GM12878 (cell line): Measurements from ENCODE around the gene CTSW. TPM values are rescaled to one million over a fixed set of nuclear protein-coding genes. Genes with fewer than 3 reads are reported as not detected.

Experiments used
- ASH2L ChIP-seq: fragments of 300-600, 200-600 bp; sonication (generic); IDR thresholded peaks from 2 replicates; pipeline ENCODE4 v1.6.1; 2017; ENCODE audit warnings: low read depth, mild to moderate bottlenecking, borderline replicate concordance
- BHLHE40 ChIP-seq, 2 experiments: fragments of 450-650 bp in 1 of 2; IDR thresholded peaks; 2 replicates each; pipeline ENCODE4 v1.6.1; 2011 to 2017; ENCODE audit warnings: low read depth in 2 of 2, borderline replicate concordance in 1 of 2, improper control_type of control experiment in 1 of 2, low read length in 1 of 2, mild to moderate bottlenecking in 1 of 2
- HCFC1 ChIP-seq: fragments of 150-350 bp; IDR thresholded peaks from 2 replicates; pipeline ENCODE4 v1.6.1; 2014; ENCODE audit warnings: low read length
- IKZF1 ChIP-seq: fragments of 450-650 bp; conservative IDR thresholded peaks from 2 replicates; pipeline ENCODE4 v1.6.1; 2017; ENCODE audit warnings: antibody characterized with exemption, mild to moderate bottlenecking
- KAT2A ChIP-seq: conservative IDR thresholded peaks from 2 replicates; pipeline ENCODE4 v1.6.1; 2011; ENCODE audit warnings: low read depth, low read length; ENCODE audit not compliant: control insufficient read depth
- NR2F1 ChIP-seq: fragments of 450-650 bp; conservative IDR thresholded peaks from 2 replicates; pipeline ENCODE4 v1.6.1; 2017; ENCODE audit warnings: mild to moderate bottlenecking
- RAD21 ChIP-seq: IDR thresholded peaks from 2 replicates; pipeline ENCODE4 v1.6.1; 2011; ENCODE audit warnings: mild to moderate bottlenecking, low read depth, low read length, moderate library complexity; ENCODE audit not compliant: insufficient read depth
- RELA ChIP-seq: fragments of 450-650 bp; IDR thresholded peaks from 2 replicates; pipeline ENCODE4 v1.8.0; 2014; ENCODE audit warnings: borderline replicate concordance; ENCODE audit not compliant: partially characterized antibody
- SPI1 ChIP-seq: IDR thresholded peaks from 2 replicates; pipeline ENCODE4 v1.6.1; 2011; ENCODE audit warnings: low read depth, mild to moderate bottlenecking, low read length, moderate library complexity, borderline replicate concordance; ENCODE audit not compliant: insufficient read depth
- SUPT20H ChIP-seq: IDR thresholded peaks from 2 replicates; pipeline ENCODE4 v1.6.1; 2011; ENCODE audit warnings: low read depth, mild to moderate bottlenecking, low read length, moderate library complexity, borderline replicate concordance; ENCODE audit not compliant: control insufficient read depth
- SUZ12 ChIP-seq: fragments of 200-600 bp; sonication (generic); IDR thresholded peaks from one replicate; pipeline ENCODE4 v1.6.1; 2018; ENCODE audit warnings: antibody characterized with exemption, mild to moderate bottlenecking; ENCODE audit not compliant: unreplicated experiment
- TCF12 ChIP-seq: IDR thresholded peaks from 2 replicates; pipeline ENCODE4 v1.6.1; 2011; ENCODE audit warnings: low read depth, mild to moderate bottlenecking, low read length
- ZBED1 ChIP-seq: IDR thresholded peaks from 2 replicates; pipeline ENCODE4 v1.6.1; 2016; ENCODE audit warnings: borderline replicate concordance
- polyA plus RNA-seq, 11 experiments: library from polyadenylated mRNA; depleted of rRNA in 4 of 11; unstranded in 6 of 11; stranded (reverse) in 5 of 11; fragments of >200 nt; fragmentation: Nextera tagmentation in 4 of 11; fragmentation: Illumina TruSeq in 1 of 11; extraction: Ambion mirVana in 4 of 11; extraction: Trizol in 1 of 11; gene quantifications; 1 replicate in 1 of 11; 2 replicates in 10 of 11; pipeline versions ENCODE4 v1.2.1 to v1.2.3, GENCODE V29; 2011 to 2016; ENCODE audit warnings: inconsistent platforms in 2 of 11, missing spikeins in 2 of 11, low read depth in 1 of 11
- total RNA-seq, 4 experiments: library from RNA; depleted of rRNA in 3 of 4; stranded (reverse); fragments of >200 nt in 3 of 4; fragmentation: Illumina TruSeq in 1 of 4; extraction: Trizol in 1 of 4; gene quantifications; 2 replicates each; pipeline versions ENCODE4 v1.2.1 to v1.2.3, GENCODE V29; 2013 to 2021
- TF ChIP-seq, protein P1 (sequence below): IDR thresholded peaks from 2 replicates; pipeline ENCODE4 v1.6.1; 2011; ENCODE audit warnings: borderline replicate concordance, low read depth, mild to moderate bottlenecking, moderate library complexity, low read length; ENCODE audit not compliant: insufficient read depth, poor library complexity, severe bottlenecking
- TF ChIP-seq, protein P2 (sequence below): fragments of 450-650 bp; IDR thresholded peaks from 2 replicates; pipeline ENCODE4 v1.6.1; 2016; ENCODE audit warnings: mild to moderate bottlenecking
- TF ChIP-seq, protein P3 (sequence below): fragments of 450-650 bp; IDR thresholded peaks from 2 replicates; pipeline ENCODE4 v1.6.1; 2017; ENCODE audit warnings: mild to moderate bottlenecking
- TF ChIP-seq, protein P4 (sequence below): IDR thresholded peaks from 2 replicates; pipeline ENCODE4 v1.6.1; 2012; ENCODE audit warnings: low read depth, low read length, improper control_type of control experiment
- TF ChIP-seq, protein P5 (sequence below): IDR thresholded peaks from 2 replicates; pipeline ENCODE4 v1.6.1; 2012; ENCODE audit warnings: mild to moderate bottlenecking, low read depth, low read length

Gene CTSW
- total and polyA plus RNA-seq, 10 of the 15 experiments (the other 5 are each of a cell fraction or from before 2014, with no cell fraction given) = 0.53 to 12.0 (median 1.7) TPM

DNA sequence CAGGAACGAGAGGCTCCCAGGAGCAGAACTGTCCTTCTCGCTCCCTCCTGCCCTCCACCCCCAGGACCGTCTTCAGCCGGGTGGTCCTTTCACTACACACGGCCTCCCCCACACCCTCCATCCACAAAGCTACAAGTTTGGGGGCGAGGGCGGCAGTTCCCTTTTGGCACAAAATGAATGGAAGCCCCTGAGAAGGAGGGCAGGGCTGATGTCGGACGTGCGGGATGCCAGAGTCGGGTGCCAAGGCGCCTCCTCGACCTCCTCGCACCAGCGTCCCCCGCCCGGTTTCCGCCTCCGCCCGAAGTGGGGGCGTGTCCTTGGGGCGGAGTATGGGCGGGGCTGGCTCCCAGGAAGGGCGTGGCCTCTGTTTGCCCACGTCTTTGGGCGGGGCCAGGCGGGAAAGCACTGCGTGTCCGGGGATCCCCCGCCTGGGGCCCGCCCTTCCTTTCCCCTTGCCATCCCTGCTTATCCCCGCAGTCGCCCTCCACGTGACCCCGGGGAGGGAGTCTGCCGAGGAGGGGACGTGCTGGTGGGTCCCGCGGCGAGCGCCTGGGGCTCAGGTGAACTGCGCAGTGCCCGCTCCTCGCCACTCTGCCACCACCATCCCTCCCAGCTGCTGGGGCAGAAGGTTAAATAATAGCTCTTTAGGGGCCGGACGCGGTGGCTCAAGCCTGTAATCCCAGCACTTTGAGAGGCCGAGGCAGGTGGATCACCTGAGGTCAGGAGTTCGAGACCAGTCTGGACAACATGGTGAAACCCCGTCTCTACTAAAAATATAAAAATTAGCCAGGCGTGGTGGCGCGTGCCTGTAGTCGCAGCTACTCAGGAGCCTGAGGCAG lies 6.1 kb upstream of the CTSW start (continued):
- TF ChIP-seq, protein P1, sequence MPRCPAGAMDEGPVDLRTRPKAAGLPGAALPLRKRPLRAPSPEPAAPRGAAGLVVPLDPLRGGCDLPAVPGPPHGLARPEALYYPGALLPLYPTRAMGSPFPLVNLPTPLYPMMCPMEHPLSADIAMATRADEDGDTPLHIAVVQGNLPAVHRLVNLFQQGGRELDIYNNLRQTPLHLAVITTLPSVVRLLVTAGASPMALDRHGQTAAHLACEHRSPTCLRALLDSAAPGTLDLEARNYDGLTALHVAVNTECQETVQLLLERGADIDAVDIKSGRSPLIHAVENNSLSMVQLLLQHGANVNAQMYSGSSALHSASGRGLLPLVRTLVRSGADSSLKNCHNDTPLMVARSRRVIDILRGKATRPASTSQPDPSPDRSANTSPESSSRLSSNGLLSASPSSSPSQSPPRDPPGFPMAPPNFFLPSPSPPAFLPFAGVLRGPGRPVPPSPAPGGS = no peak
- TF ChIP-seq HCFC1 (no peak; the same call in 1 of the 2 replicates), SPI1 (no peak), RAD21 (no peak), ZBED1 (no peak), IKZF1 (peak; percentile 88), TCF12 (no peak), RELA (peak; percentile 70), SUZ12 (no peak), ASH2L (no peak), SUPT20H (no peak), KAT2A (no peak), BHLHE40 (IDR thresholded peaks at IDR 0.05; ENCODE audit: borderline replicate concordance in 1 of 2, low read depth in 2 of 2, low read length in 1 of 2) (peak; percentile 87 to 94), NR2F1 (peak; percentile 87)
- TF ChIP-seq, protein P2, sequence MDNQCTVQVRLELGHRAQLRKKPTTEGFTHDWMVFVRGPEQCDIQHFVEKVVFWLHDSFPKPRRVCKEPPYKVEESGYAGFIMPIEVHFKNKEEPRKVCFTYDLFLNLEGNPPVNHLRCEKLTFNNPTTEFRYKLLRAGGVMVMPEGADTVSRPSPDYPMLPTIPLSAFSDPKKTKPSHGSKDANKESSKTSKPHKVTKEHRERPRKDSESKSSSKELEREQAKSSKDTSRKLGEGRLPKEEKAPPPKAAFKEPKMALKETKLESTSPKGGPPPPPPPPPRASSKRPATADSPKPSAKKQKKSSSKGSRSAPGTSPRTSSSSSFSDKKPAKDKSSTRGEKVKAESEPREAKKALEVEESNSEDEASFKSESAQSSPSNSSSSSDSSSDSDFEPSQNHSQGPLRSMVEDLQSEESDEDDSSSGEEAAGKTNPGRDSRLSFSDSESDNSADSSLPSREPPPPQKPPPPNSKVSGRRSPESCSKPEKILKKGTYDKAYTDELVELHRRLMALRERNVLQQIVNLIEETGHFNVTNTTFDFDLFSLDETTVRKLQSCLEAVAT = 0 out of 2 replicates have a peak, but pooled peaks have one; percentile 8
- TF ChIP-seq, protein P3, sequence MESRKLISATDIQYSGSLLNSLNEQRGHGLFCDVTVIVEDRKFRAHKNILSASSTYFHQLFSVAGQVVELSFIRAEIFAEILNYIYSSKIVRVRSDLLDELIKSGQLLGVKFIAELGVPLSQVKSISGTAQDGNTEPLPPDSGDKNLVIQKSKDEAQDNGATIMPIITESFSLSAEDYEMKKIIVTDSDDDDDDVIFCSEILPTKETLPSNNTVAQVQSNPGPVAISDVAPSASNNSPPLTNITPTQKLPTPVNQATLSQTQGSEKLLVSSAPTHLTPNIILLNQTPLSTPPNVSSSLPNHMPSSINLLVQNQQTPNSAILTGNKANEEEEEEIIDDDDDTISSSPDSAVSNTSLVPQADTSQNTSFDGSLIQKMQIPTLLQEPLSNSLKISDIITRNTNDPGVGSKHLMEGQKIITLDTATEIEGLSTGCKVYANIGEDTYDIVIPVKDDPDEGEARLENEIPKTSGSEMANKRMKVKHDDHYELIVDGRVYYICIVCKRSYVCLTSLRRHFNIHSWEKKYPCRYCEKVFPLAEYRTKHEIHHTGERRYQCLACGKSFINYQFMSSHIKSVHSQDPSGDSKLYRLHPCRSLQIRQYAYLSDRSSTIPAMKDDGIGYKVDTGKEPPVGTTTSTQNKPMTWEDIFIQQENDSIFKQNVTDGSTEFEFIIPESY = no peak
- TF ChIP-seq, protein P4, sequence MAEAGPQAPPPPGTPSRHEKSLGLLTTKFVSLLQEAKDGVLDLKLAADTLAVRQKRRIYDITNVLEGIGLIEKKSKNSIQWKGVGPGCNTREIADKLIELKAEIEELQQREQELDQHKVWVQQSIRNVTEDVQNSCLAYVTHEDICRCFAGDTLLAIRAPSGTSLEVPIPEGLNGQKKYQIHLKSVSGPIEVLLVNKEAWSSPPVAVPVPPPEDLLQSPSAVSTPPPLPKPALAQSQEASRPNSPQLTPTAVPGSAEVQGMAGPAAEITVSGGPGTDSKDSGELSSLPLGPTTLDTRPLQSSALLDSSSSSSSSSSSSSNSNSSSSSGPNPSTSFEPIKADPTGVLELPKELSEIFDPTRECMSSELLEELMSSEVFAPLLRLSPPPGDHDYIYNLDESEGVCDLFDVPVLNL = no peak
- TF ChIP-seq, protein P5, sequence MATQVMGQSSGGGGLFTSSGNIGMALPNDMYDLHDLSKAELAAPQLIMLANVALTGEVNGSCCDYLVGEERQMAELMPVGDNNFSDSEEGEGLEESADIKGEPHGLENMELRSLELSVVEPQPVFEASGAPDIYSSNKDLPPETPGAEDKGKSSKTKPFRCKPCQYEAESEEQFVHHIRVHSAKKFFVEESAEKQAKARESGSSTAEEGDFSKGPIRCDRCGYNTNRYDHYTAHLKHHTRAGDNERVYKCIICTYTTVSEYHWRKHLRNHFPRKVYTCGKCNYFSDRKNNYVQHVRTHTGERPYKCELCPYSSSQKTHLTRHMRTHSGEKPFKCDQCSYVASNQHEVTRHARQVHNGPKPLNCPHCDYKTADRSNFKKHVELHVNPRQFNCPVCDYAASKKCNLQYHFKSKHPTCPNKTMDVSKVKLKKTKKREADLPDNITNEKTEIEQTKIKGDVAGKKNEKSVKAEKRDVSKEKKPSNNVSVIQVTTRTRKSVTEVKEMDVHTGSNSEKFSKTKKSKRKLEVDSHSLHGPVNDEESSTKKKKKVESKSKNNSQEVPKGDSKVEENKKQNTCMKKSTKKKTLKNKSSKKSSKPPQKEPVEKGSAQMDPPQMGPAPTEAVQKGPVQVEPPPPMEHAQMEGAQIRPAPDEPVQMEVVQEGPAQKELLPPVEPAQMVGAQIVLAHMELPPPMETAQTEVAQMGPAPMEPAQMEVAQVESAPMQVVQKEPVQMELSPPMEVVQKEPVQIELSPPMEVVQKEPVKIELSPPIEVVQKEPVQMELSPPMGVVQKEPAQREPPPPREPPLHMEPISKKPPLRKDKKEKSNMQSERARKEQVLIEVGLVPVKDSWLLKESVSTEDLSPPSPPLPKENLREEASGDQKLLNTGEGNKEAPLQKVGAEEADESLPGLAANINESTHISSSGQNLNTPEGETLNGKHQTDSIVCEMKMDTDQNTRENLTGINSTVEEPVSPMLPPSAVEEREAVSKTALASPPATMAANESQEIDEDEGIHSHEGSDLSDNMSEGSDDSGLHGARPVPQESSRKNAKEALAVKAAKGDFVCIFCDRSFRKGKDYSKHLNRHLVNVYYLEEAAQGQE = no peak
